Activated CD8-positive, alpha-beta memory T cell treated with anti-CD3 and anti-CD28 coated beads for 4 hours (primary cell): ENCODE data around the gene PTPN14.

Experiments
- DNase-seq, 2 donors: peaks; one replicate each; pipeline ENCODE4 v3.0.0-alpha.2; 2020; ENCODE audit warnings: low read depth in 2 of 2

The PTPN14 gene

DNA sequence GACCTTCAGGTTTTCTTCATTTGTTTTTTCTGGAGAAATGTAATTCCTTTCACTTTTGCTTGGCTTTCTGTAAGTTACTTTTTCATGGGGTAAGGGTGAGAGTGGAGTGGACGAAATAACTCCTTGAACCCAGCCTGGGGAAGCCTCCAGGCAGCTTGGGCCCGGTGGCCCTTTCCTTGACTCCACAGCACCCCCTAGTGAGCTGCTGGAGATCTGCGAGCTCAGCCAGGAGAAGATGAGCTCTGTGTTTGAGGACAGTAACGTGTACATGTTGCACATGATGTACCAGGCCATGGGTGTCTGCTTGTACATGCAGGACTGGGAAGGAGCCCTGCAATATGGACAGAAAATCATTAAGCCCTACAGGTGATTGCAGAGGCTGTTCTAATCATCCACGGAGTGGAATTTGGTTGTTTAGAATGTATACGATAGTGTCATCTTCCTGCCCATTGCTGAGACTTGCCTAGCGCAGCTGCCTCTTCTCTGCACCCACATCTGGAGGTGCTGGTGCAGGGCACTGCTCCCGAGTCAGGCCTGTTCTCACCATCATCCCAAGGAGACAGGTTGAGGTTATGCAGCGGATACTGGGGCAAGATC lies 219.5 kb downstream of the PTPN14 start:
- peak in 1 of 2 donors; percentile 11 for DNase-seq

DNA sequence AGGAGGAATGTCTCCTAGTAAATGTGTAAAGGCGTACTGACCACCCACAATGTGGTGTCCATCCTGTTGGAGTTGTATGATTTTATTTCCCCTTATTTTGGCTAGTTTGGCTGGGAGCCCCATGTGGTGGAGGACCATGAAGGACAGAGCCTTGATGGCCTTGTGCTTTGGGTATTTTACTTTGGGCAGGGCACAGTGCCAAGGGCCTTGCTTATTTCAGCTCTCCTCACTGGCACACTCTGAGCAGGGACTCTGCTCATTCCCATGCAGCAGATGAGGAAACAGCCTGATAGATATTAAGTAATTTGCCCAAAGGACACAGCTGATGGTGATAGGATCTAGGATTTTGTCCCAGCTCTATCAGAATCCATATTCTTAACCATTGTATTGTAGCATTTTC lies 220.2 kb downstream of the PTPN14 start:
- no peak for DNase-seq

DNA sequence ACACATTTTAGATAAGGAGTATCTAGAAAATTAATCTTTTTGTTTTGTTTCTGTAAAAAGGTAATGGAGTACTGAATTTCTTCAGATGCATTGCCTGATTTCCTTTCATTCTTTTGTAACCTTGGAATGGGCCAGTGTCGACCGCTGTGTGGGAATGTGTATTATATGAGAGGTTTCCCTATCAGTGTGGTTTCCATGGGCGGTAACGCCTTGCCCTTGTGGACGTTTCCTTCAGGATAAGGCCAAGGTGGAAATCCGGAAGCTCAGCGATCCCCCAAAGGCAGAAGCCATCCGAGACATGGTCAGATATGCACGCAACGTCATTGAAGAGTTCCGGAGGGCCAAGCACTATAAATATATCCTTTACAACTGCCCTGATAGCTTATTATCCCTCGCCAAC lies 220.7 kb downstream of the PTPN14 start:
- DNase-seq: no peak

DNA sequence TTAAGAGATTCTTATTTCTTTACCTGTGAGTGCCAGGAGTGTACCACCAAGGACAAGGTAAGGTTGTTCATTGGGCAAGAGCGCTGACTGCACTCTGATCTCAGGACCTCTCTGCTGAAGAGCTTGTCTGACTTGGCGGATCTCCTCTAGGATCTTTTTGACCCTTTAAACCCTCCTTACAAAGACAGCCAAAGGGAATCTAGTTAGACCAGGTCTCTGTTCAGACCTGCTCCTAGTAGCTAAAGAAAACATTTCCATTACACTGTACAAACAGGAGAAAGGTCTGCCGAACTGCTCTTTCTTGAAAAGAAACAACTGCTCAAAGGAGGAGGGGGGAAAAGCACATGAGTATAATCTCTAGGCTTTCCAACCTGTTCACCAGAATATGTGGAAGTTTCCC lies 221.2 kb downstream of the PTPN14 start:
- DNase-seq: no peak

DNA sequence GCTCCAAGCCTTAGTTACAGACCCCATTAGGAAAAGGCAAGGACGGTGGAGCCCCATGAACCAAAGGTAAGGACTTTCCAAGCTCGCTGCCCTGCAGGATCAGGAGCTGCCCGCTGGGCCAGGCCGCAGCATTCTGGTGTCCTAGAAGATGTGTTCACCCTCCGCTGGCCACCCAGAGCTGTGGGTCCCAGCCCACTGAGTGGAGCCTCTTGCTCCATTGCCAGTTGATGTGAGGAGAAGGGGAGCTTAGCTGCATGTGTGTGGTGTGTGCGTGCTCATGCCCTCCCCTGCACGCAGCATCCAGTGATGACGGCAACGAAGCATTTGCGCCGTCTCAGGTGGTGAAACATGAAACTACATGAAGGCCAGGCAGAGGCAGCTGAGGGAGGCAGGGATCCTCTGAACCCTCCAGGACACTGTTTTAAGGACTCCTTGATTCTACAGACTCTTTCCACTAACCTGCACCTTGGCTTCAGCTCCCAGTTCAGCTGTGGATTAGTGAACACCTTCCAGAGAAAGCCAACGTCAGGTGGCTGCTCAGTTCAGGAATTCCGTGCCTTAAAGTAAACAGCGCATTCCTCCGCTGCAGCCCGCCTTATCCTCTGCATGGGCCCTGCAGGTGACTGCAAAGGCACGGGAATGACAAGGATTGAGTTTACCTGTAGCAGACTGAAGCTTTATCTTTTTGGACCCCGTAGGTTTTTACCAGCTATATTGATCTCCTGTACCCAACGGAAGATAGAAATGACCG lies 221.8 kb downstream of the PTPN14 start:
- DNase-seq: no peak

DNA sequence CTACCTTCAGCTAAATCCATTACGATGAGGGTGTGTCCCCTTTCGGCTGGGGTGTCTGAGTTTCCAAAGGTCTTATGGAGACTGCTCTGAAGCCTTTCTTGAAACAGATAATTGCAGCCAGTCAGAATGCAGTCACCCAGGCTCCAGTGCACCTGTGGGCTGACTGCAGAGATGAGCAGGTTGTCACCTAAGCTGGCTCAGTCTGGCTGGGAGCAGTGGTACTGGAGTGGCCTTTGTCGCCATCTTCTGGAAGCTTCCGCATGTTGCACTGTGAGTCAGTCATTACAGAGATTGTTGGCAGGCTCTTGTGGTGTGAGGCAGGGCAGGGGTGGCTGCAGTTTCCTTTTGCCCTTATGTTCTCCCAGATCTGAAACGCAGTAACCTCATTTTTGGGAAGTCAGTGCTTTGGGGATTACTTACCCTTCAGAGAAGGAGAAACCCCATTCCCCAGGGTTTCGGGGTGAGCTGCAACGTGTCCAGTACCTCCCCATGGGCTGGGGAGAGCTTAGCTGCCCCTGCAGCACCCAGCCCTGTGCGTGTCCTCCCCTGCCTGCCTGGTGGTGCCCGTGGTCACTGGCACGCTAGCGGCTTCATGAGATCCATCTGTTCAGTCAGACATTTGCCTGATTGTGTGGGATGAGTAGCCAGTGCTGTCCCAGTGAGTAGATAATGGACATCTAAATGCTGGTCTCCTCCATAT lies 222.5 kb downstream of the PTPN14 start:
- peak; percentile 54 to 60 for DNase-seq

DNA sequence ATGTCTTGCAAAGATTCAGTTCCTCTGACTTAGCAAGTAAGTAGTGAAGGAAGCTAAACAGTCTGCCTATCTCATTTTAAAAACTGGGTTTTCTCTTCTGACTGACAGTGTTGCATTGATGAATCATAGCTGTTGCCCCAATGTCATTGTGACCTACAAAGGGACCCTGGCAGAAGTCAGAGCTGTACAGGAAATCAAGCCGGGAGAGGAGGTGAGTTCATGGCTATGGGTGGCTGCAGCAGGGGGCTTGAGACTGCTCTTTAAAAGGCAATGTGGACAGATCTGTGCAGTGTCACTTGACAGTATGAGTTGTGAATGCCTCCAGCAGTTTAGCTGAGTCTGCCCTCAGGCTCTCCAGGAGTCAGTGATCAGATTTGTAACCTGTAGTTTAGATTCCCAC lies 223.9 kb downstream of the PTPN14 start:
- no peak for DNase-seq

DNA sequence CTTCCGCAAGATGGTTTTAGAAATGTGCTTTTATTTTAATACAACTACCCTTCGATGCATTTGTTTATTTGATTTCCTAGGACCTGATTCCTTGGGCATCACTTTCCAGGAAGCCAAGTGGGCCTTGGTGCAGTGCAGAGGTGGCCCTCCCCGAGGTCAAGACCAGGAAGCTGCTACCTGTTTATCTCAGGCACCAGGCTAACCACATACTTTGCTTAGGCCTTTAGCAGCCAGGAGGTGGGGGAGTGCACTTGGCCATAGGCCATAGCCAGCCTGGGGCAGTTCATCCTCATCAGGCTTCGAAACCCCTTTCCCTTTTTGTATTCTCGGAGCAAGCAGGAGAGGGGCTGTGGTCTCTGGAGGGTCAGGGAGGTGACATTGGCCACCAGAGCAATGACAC lies 225.0 kb downstream of the PTPN14 start:
- DNase-seq: no peak

DNA sequence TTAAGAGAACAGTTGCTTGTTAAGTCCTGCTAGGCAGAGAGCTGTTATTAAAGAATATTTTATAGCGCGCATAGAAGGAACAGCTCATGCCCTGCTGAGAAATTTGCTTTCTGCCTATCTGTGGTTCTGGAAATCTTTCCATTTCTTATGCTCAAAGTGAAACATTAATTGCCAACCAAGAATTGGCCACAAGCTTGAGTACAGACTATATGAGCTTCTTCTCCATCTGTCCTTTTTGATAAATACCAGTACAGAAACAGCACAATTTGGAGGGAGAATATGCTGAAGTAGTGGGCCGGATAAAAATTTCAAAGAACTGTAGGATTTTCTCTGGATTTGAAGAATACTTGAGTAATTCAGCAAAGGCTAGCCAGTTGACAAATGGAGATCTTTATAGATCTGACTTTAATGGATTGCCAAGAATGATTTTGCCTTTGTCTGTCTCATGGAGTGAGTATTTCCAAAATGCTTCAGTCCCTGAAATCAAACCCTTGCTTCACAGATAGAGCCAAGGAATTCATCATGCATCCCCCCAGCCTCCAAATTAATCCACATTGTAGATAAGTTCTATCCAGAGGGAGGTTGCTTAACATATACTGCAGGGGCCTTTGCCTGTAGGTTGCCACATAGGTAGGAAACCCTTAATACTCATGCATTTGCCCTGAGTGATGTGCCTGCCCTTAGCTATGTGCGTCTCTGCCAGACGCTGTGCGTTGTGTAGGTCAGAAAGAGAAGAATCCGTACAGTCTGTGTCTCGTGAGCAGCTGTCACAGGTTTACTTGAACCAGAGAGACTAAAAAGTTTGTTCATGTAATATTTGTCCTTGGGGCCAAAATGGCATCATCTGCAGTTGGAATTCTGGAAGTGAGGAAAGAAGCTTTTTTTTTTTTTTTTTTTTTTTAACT lies 226.3 kb downstream of the PTPN14 start:
- DNase-seq: no peak

DNA sequence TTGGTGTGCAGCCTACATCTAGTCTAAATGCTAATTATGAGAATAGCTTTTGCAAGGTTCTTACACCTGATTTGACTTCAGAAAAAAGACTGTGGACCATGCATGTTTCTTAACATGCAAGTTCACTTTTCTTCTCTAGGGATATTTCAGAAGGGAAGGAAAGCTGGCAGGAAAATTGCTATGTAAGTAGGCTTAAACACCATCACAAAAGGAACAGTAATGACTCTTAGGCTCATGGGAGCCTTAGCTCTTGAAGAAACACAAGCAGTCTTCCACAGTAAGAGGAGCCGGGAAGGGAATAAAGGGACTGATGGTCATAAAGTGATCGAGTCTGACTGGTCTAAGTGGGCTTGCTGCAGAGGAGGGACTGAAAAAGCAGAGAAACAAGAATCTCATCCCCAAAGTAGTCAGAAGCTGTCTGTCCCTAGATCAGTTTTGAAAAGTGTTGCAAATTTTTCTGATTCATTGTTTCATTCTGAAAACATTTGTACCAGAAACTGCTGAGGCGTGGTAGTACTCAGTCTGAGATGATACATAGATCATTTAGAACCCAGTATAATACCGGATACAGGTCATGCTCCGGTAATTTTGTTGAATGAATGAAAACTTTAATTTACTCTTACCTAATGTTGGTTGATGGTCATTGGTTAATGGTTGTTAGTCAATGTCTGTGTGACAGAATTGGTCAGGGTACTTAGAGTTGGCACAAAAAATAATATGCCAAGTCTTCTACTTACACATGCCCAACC lies 229.5 kb downstream of the PTPN14 start:
- DNase-seq: no peak

DNA sequence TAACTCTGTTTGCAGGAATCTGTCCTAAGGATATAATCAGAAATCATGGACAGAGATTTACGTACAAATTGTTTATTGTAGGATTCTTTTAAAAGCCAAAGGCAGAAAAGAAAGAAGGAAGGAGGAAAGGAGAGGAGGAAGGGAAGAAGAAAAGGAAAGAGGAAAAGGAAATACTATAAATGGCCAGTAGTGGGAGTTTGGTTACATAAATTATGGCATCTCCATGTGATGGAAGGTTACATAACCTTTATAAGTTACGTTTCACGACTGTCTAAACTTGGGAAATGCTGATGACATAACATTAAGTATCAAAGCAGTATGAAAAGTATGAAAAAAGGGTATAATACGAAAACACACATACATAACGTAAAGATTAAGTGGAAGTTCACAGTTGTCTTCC lies 231.5 kb downstream of the PTPN14 start:
- DNase-seq: no peak

DNA sequence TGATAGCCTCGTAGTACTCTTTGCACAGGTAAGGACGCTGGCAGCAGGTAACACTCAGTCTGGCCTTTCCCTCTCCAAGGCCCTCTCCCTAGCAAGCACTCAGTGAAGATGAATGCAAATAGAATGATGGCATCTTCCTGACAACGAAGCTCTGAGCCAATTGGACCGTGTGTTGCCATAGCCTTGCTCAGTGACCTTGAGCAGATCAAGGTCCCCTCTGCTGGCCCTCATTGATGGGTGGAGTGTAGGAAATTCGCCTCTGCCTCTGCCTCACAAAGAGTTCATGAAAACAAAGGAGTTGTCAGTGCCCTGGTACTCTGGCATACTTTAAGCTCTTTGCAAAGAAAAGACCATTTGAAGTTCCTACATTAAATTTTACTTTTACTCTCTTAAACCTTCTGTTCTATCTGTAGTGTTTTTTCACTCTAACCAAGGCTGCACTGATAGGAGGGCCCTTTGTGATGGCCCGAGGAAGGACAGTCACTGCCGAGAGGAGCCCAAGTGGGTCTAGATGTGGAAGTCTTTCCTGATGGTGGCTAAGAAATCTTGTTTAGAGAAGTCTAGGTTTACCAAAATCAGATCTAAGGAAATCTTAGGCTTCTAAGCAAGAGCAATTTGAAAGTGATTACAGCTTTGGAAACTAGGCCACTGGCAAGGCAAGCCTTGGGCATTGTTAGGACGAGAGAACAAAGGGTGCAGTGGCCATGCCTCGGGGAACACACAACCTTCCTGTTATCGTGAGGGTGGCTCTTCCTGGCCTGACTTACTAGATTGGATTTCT lies 232.3 kb downstream of the PTPN14 start:
- no peak for DNase-seq

DNA sequence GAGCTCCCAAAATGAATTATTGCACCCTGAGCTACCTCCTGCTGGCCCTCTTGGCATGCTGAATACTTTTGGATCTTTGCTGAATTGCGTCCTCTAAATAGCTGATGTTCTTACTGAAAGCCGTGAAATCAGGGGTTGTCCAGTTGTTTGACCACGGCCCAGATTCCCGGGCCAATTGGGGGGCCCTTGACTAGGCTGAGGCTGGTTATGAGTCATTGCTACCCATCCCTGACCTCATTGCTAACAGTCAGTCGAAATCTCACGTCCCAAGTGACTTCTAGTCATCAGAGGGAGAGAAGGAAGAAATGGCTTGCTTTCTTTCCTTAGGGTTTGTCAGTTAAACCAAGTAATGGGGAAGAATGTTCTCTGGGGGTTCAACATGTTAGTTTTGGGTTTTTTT lies 233.0 kb downstream of the PTPN14 start:
- DNase-seq: no peak

DNA sequence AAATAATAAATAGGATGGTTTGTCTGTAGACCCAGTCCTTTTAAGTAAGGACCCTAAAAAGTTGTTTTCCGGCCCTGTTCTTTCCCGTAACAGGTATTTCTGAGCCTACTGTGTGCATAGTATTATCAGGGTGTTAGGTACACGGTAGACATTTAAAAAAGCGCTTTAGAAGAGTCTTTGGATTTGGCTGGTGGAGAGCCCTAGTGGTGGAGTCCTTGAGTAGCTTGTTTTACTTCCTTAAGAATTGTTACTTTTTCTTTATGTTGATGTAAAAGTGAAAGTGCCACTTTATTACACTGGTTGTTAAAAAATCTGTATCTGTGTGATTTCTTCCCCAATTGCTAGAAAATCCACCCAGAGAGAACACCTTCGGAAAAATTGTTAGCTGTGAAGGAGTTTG lies 233.7 kb downstream of the PTPN14 start:
- no peak for DNase-seq

DNA sequence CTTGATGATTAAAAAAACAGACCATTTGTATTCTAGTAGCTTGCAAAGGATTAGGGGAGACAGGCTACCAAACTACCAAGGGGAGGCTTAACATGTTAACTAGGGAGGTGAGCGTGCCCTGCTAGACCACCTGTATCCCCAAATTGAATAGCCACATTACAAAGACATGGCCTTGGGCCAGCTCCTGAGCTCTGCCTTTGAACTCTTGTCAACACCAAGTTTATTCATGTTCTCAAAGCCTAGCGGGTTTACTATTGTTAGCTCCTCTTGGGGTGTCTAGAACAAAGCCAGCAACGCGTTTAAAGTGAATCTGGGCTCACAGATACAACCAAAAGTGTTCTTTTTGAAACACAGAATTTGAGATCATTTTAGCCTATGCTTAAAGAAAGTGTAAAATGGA lies 234.1 kb downstream of the PTPN14 start:
- DNase-seq: no peak

DNA sequence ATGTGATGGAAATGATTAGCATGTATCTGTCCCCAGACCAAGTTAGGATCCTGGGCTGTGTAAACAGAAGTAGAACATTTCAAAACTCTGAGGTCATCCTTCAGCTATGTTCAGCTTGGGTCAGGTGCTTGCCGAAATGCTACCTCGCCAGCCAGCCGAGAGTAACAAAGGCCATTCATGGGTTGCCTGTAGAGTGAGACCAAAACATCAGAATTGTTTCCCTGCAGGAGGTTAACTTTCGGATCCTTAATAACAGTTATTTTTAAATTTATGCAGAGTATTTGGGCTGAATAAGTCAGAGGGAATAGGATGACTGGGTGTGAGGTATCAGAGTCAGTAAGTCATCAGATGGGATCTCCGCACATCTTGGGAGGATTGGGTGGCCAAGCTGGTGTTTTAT lies 234.8 kb downstream of the PTPN14 start:
- DNase-seq: no peak

DNA sequence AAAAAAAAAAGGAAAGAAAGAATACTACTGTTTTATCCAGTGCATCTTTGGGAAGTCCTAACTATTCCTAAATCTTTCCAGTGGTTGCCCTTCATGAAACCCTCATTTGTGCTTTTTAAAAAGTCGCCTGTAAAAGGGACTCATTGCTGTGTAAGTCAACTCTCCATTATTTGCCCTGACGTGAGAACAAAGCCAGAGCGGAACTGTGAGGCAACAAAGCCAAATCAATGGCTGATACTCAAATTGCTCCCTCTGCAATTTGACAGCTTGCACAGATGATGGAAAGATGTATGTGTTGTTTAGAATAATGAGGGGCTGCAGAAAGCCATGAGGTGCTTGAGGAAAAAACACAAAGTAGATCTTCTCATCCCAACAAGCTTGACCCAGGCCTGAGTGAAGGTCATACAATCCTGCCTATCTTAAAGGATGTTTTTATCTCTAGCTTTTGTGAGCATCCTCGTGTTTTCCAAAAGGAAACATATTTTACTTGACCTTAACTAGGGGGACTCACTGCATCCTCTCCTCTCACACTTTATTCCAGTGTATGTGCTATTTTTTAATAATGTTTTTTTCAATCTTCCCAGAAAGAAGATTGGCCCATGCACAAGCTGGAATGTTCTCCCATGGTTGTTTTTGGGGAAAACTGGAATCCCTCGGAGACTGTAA lies 237.1 kb downstream of the PTPN14 start:
- DNase-seq: no peak

DNA sequence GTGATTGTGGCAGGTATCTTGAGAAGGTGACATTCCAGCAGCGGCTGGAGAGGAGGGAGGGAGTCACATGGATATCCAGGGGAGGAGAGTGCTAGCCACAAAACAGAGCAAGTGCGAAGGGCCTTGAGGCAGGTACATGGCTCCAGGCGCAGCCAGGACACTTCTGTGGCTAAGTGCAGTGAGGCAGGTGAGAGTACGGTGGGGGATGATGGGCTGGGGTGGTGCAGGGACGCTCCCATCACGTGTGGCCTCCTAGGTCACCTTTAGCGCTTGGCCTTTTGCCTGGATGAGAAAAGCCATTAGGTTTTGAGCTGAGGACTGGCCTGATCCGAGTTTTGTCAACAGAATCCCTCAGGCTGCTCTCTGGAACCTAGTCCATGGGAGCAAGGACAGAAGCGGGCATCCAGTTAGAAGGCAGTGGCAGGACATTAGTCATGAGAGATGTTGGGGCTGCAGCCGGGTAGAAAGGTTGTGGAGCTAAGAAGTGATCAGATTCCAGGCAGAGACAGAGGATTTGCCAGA lies 238.8 kb downstream of the PTPN14 start:
- DNase-seq: no peak

DNA sequence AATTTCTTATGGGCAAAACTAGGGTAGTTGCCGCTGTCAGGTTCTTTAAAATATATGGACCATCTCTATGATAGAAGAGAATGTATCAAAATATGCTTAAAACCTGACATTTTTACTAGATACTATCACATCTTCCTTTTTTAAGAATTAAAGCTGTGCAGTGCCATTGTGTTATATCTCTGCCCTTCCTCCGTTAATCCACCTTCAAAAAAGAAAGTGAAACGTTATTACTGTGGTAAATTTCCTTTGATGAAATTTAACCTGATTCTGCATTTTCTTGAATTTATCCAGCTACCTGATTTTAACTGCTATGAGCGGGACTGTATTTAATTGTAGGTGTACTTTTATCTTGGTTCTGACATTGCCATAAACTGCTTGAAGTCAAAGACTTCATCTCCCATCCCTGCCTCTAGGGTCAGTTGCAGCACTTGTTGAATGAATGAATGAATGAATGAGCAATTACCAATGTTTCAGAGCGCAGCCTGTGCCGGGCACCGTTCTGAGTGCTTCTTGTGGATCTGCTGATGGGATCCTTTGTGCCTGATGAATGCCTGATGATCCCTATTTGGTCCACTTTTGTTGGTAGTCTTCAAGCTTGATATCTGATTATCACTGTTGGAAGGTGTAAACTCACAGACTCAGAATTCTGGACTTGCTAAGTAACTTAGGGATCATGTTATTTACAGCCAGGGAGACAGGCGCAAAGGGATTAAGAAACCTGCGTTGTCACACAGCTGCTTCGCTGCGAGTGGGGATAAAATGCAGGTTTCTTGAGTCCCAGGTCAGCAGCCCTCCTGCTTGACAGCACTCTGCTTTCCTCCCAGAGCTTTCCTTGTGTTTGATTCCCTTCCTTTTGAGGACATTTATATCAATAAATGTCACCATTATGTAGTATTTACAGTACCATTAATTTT lies 240.4 kb downstream of the PTPN14 start:
- DNase-seq: no peak
